RPMI7951 (cell line): ENCODE measurements around the gene DNER. TPM values are rescaled to one million over a fixed set of nuclear protein-coding genes. Genes with fewer than 3 reads are reported as not detected.

Experiments
- DNase-seq: peaks from one replicate; pipeline ENCODE4 v3.0.0-alpha.2; 2012; ENCODE audit warnings: low read depth
- total RNA-seq: library from RNA; depleted of rRNA; stranded (reverse); fragments of >200 nt; shearing (Covaris generic); gene quantifications from 2 replicates; pipeline ENCODE4 v1.2.3, GENCODE V29; 2014

Gene DNER
- total RNA-seq, 1 experiment from 2014 or later, result 126 TPM

- no peak for DNase-seq
Observed at GRCh38 chr2:229501051-229501794, 213.1 kb downstream of the DNER start.

GRCh38 chr2:229492034-229492433, 222.3 kb downstream of the DNER start:
- DNase-seq, result peak; percentile 39

- no peak for DNase-seq
Observed at GRCh38 chr2:229490167-229490566, 224.2 kb downstream of the DNER start.

DNA sequence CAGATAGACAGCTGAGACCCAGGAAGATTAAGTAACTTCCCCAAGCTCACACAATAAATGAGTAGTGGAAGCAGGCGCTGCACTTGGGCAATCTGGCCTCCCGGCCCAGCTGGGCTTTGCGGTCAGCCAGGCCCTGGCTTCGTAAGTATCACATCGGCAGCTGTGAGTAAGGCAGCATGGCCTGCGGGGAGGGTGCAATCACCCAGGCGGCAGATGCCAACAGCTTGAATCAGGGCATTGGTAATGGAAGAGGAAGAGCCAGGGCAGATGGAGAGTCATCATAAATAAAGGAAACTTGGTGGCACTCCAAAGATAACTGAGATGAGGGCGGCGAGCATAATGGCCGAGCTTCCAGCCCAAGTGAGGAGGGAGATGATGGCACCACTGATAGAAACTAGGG, 225.3 kb downstream of the DNER start:
- DNase-seq, result peak; percentile 100

DNA sequence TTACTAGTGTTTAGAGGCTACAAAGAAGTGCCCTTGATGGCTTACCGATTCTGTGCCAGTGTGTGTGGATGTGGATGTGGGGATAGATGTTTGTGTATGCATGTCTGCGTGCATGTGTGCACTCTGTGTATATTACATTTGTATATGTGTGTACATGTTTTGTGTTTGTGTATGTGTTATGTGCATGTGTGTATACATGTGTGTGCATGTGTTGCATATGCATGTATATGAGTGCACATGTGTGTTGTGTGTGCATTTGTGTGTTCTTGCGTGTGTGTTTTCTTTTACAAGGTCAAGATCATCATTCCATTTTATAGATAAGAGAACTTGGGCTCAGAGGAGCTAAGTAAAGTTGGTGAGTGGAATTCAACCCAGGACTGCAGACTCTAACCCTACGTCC, 226.1 kb downstream of the DNER start:
- no peak for DNase-seq

DNA sequence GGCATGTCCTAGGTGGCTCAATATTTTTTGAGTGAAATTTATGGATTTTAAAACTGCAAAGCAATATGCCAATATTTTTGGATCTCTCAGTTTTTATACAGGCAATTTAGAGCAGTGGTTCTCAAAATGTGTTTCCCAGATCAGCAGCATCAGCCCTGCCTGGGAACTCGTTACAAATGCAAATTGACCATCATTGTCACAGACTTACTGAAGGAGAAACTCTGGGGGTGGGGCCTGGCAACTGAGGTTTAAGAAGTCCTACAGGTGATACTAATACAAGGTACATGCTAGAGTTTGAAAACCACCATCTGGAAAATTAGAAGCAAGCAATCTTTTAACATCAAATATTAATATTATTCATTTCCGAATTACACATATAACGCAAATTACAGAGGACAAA, 227.7 kb downstream of the DNER start:
- DNase-seq, result no peak

- DNase-seq, result peak; percentile 59
Observed at GRCh38 chr2:229485857-229486256, 228.5 kb downstream of the DNER start.

- DNase-seq, result no peak
Observed at GRCh38 chr2:229477269-229477755, 237.0 kb downstream of the DNER start.

DNA sequence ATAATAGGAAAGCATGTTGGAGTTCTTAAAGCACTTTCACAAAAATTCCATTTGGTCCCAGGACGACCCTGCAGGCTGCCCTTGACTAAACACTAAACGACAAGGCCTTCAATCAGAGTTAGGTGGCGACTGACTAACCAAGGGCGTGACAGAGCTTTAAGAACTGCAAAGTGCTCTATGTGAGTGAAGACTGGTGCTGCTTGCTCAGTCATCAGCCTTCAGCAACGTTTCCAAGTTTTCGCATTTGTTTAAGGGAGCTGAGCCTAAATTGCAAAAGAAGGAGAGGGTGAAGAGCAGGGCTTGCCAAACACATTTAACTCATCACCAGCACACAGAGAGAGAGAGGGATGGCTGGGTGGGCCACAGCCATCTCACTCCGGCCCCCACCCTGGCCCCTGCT, 238.6 kb downstream of the DNER start:
- DNase-seq, result no peak

GRCh38 chr2:229474125-229474524, 240.2 kb downstream of the DNER start:
- no peak for DNase-seq

- no peak for DNase-seq
Observed at GRCh38 chr2:229470781-229471180, 243.6 kb downstream of the DNER start.

GRCh38 chr2:229467783-229468182, 246.6 kb downstream of the DNER start:
- DNase-seq, result no peak

GRCh38 chr2:229463841-229464346, 250.5 kb downstream of the DNER start:
- DNase-seq, result no peak

GRCh38 chr2:229462112-229462511, 252.2 kb downstream of the DNER start:
- no peak for DNase-seq

- peak; percentile 63 for DNase-seq
Observed at GRCh38 chr2:229456091-229456490, 258.3 kb downstream of the DNER start.

DNA sequence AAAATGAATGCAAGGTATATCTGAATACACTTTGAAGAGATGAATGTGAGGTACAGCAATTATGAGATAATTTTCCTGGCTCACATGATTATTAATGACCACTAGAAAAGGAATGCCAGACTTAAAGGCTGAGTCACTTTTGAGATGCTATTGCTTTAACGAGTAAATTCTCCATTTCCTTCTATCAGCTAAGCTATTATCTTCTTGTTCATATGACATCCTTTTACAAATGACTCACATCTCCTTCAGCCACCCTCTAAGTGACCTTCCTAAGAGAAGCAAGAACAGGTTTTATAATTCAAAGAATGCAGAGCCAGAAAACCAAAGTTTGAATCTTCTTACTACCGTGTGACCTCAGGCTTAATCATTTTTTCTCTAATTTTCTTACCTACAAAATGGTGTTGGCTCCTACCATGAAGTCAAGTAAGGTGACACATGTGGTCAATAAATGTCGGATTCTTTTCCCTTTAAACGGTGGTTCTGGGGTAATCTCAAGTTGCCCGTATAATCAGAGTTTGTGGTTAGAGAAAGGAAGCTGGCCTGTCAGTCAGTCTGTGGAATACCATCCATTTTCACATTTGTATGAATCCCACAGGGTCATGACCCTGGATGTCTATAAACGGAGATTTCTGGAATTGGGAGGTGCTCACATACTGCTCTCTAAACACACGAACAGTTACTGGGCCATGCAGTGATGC, 259.3 kb downstream of the DNER start:
- DNase-seq, result peak; percentile 97

GRCh38 chr2:229453230-229453629, 261.1 kb downstream of the DNER start:
- no peak for DNase-seq

DNA sequence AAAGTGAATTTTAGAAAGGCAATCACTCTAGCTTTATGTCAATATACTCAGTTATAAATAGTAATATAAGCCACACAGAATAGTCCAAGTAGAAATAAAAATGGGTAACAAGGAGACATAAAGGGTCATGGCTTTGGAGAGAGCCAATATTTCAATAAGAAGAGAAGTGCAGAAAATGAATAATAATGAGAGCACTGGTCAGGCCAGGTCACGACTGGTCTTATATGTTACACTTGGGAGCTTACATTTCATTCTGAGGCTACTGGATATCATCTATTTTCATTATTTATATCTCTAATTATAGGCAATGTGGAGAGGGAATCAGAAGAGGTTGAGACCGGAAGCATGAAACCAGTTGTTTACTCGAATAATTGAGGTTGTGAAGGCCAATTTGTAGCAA, 262.5 kb downstream of the DNER start:
- DNase-seq, result no peak

DNA sequence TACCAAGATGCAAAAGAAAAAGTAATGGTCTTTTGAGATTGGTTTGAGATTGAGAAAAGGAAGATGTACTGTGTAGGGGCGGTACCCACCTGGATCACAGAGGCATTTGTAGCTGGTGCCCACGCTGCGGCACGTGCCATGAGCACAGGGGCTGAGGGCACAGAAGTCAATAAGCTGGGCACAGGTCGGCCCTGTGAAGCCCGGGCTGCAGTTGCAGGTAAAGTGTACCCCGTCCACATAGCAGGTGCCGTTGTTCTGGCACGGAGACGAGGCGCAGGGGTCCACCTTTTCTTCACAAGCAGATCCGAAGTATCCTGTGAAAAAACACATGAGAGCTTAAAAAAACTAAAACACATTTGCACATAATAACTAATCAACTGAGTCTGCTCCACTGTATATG, 267.1 kb downstream of the DNER start:
- DNase-seq, result no peak

DNA sequence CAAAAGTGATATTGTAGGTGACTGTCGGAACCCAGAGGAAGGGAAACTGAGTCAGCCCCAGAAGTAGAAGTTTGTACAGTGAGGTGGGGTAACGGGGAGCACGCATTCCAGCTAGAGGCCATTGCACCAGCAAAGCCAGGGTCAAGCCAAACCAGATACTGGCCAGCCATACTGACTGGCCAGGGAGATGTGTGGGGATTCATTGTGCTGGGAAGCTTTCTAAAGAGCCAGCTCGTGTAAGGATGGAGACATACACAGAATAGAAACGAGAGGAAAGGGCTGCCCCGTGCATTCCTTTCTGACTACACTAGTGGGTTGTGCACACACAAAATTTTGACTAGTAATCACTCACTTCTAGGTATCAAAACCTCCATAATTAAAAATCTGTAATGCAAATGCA, 268.0 kb downstream of the DNER start:
- no peak for DNase-seq

DNA sequence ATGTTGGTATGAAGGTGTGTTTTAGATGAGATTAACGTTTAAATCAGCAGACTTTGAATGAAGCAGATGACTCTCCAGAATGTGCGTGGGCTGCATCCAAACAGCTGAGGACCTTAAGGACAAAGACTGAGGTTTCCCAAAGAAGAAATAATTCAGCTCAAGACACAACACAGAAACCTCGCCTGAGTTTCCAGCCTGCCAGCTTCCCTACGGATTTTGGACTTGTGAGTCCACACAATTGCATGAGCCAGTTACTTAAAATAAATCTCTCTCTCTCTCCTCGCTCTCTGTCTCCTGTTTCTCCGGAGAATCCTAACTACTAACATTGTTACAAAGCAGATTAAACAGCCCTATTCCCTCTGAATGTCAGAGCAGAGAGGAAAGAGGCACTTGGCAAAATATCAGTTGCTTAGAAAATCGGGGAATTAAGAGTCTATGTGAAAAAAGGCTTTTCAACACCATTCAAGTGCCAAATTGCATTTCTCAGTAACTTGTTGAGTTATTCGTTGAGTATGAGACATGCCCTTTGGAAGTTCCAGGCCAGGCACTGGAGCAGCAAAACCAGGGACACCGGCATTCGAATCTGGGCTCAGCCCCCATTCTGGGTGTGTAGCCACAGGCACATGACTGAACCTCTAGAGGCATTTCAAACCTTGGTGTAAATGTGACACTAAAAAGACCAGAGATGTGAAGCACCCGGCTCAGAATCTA, 268.7 kb downstream of the DNER start:
- peak; percentile 73 for DNase-seq

GRCh38 chr2:229445019-229445418, 269.3 kb downstream of the DNER start:
- peak; percentile 95 for DNase-seq
